HEK293 (cell line): Measurements from ENCODE around the gene GRIN2A.

Source experiments
- CTCF ChIA-PET: fragments of 350-600 bp; formaldehyde crosslinking; extraction: SDS; loops from one replicate; lab custom pipeline; 2021; ENCODE audit warnings: antibody characterized with exemption; lab: Yijun Ruan, JAX
- POLR2A ChIA-PET: fragments of 300-600 bp; formaldehyde crosslinking; extraction: SDS; loops from one replicate; lab custom pipeline; 2020; ENCODE audit warnings: antibody characterized with exemption, inconsistent platforms; lab: Yijun Ruan, JAX
- H3K27ac ChIP-seq: fragments of 200-500 bp; sonication (Bioruptor generic); 2 replicates; pipeline ENCODE4 v1.5.1; 2014; ENCODE audit warnings: low read depth, low read length, control low read depth, inconsistent platforms; ENCODE audit errors: extremely low read depth
- H3K36me3 ChIP-seq, 2 experiments: fragments of 200-500 bp in 1 of 2; sonication (Bioruptor generic) in 1 of 2; 1 replicate in 1 of 2; 2 replicates in 1 of 2; pipeline ENCODE4 v1.5.1; 2014 to 2017; ENCODE audit warnings: inconsistent platforms in 2 of 2, low read length in 2 of 2; ENCODE audit not compliant: control insufficient read depth in 2 of 2, insufficient read depth in 1 of 2
- H3K4me1 ChIP-seq: fragments of 200-500 bp; sonication (Bioruptor generic); 2 replicates; pipeline ENCODE4 v1.5.1; 2014; ENCODE audit warnings: mild to moderate bottlenecking, low read length, inconsistent platforms; ENCODE audit not compliant: control insufficient read depth, insufficient read depth
- H3K4me3 ChIP-seq: 2 replicates; pipeline ENCODE4 v1.5.1; 2011; ENCODE audit warnings: low read depth, mild to moderate bottlenecking, control low read depth, low read length, moderate library complexity
- H3K9me3 ChIP-seq: fragments of 200-500 bp; sonication (Bioruptor generic); 2 replicates; pipeline ENCODE4 v1.5.1; 2014; ENCODE audit warnings: low read depth, low read length, inconsistent platforms; ENCODE audit not compliant: control insufficient read depth, insufficient read depth
- KLF7 ChIP-seq: fragments of 450-650 bp; formaldehyde crosslinking; IDR thresholded peaks from 2 replicates; pipeline ENCODE4 v1.5.1; 2016; ENCODE audit warnings: missing biosample characterization, missing genetic modification characterization, borderline replicate concordance
- KLF8 ChIP-seq: fragments of 450-650 bp; formaldehyde crosslinking; IDR thresholded peaks from 2 replicates; pipeline ENCODE4 v1.5.1; 2016; ENCODE audit warnings: missing biosample characterization, missing genetic modification characterization
- MYNN ChIP-seq: fragments of 450-650 bp; formaldehyde crosslinking; IDR thresholded peaks from 2 replicates; pipeline ENCODE4 v1.5.1; 2016; ENCODE audit warnings: missing biosample characterization, missing genetic modification characterization, borderline replicate concordance
- OSR2 ChIP-seq: fragments of 450-650 bp; formaldehyde crosslinking; IDR thresholded peaks from 2 replicates; pipeline ENCODE4 v1.5.1; 2016; ENCODE audit warnings: missing biosample characterization, missing genetic modification characterization
- REPIN1 ChIP-seq: fragments of 450-650 bp; formaldehyde crosslinking; IDR thresholded peaks from 2 replicates; pipeline ENCODE4 v1.5.1; 2017; ENCODE audit warnings: missing biosample characterization, missing genetic modification characterization, low read depth
- SALL2 ChIP-seq: fragments of 450-650 bp; formaldehyde crosslinking; IDR thresholded peaks from 2 replicates; pipeline ENCODE4 v1.5.0; 2017; ENCODE audit warnings: missing biosample characterization, mild to moderate bottlenecking, missing genetic modification characterization, borderline replicate concordance
- SETDB1 ChIP-seq: IDR thresholded peaks from one replicate; pipeline ENCODE4 v1.6.1; 2017; ENCODE audit warnings: mild to moderate bottlenecking, low read length, moderate library complexity, mixed read lengths; ENCODE audit not compliant: insufficient read length
- TCF7L2 ChIP-seq: IDR thresholded peaks from 2 replicates; pipeline ENCODE4 v1.6.1; 2011; ENCODE audit warnings: low read depth, mild to moderate bottlenecking, inconsistent platforms, low read length, moderate library complexity, borderline replicate concordance
- ZFHX2 ChIP-seq: fragments of 450-650 bp; formaldehyde crosslinking; conservative IDR thresholded peaks from 2 replicates; pipeline ENCODE4 v1.5.1; 2016; ENCODE audit warnings: missing biosample characterization, missing genetic modification characterization
- ZNF112 ChIP-seq: fragments of 450-650 bp; formaldehyde crosslinking; IDR thresholded peaks from 2 replicates; pipeline ENCODE4 v1.5.0; 2017; ENCODE audit warnings: missing biosample characterization, missing genetic modification characterization
- ZNF114 ChIP-seq: fragments of 450-650 bp; formaldehyde crosslinking; IDR thresholded peaks from 2 replicates; pipeline ENCODE4 v1.5.0; 2017; ENCODE audit warnings: missing biosample characterization, missing genetic modification characterization
- ZNF157 ChIP-seq: fragments of 450-650 bp; formaldehyde crosslinking; IDR thresholded peaks from 2 replicates; pipeline ENCODE4 v1.5.1; 2016; ENCODE audit warnings: missing biosample characterization, missing genetic modification characterization
- ZNF184 ChIP-seq: fragments of 450-650 bp; IDR thresholded peaks from 2 replicates; pipeline ENCODE4 v1.5.1; 2018; ENCODE audit warnings: missing biosample characterization, mild to moderate bottlenecking, missing genetic modification characterization
- ZNF202 ChIP-seq: fragments of 450-650 bp; formaldehyde crosslinking; IDR thresholded peaks from 2 replicates; pipeline ENCODE4 v1.5.1; 2016; ENCODE audit warnings: missing biosample characterization, missing genetic modification characterization, borderline replicate concordance
- ZNF23 ChIP-seq: fragments of 450-650 bp; formaldehyde crosslinking; IDR thresholded peaks from 2 replicates; pipeline ENCODE4 v1.5.1; 2016; ENCODE audit warnings: missing biosample characterization, missing genetic modification characterization, borderline replicate concordance
- ZNF426 ChIP-seq: fragments of 450-650 bp; formaldehyde crosslinking; IDR thresholded peaks from 2 replicates; pipeline ENCODE4 v1.5.1; 2017; ENCODE audit warnings: missing biosample characterization, missing genetic modification characterization, mild to moderate bottlenecking, inconsistent platforms, moderate library complexity
- ZNF514 ChIP-seq: fragments of 450-650 bp; formaldehyde crosslinking; IDR thresholded peaks from 2 replicates; pipeline ENCODE4 v1.5.1; 2016; ENCODE audit warnings: missing biosample characterization, missing genetic modification characterization
- ZNF654 ChIP-seq: fragments of 450-650 bp; formaldehyde crosslinking; IDR thresholded peaks from 2 replicates; pipeline ENCODE4 v1.5.1; 2016; ENCODE audit warnings: low read depth, missing biosample characterization, missing genetic modification characterization
- TF ChIP-seq, protein P1 (sequence below): fragments of 450-650 bp; formaldehyde crosslinking; IDR thresholded peaks from 2 replicates; pipeline ENCODE4 v1.5.1; 2017; ENCODE audit warnings: missing biosample characterization, mild to moderate bottlenecking, missing genetic modification characterization, moderate library complexity
- TF ChIP-seq, protein P2 (sequence below): fragments of 450-650 bp; formaldehyde crosslinking; IDR thresholded peaks from 2 replicates; pipeline ENCODE4 v1.5.1; 2016; ENCODE audit warnings: missing biosample characterization, missing genetic modification characterization, borderline replicate concordance
- TF ChIP-seq, protein P3 (sequence below): fragments of 450-650 bp; formaldehyde crosslinking; IDR thresholded peaks from 2 replicates; pipeline ENCODE4 v1.5.1; 2016; ENCODE audit warnings: missing biosample characterization, missing genetic modification characterization, low read depth
- TF ChIP-seq, protein P4 (sequence below): fragments of 450-650 bp; formaldehyde crosslinking; IDR thresholded peaks from 2 replicates; pipeline ENCODE4; 2016; ENCODE audit warnings: missing biosample characterization, missing genetic modification characterization

GRIN2A gene

DNA sequence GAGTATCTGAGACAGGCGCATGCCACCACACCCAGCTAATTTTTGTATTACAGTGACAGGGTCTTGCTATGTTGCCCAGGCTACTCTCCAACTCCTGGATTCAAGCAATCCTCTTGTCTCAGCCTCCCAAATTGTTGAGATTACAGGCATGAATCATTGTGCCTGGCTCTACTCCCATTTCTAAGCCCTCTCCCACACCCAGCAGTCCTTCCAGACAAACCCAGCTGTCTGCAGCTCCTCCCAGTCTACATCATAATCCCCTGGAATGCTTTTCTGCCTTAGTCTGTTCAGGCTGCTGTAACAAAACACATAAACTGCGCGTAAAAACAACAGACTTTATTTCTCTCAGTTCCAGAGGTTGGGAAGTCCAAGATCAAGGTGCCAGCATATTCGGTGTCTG, 144.5 kb downstream of the GRIN2A start:
- Histone ChIP-seq H3K27ac (no peak overlapping the region), H3K4me3 (no peak overlapping the region), H3K36me3 (no peaks in the 10 kb centered on the region), H3K4me1 (no peaks in the 10 kb centered on the region), H3K9me3 (no peaks in the 10 kb centered on the region)
- POLR2A ChIA-PET, result no interaction called here
- TF ChIP-seq, protein P1, sequence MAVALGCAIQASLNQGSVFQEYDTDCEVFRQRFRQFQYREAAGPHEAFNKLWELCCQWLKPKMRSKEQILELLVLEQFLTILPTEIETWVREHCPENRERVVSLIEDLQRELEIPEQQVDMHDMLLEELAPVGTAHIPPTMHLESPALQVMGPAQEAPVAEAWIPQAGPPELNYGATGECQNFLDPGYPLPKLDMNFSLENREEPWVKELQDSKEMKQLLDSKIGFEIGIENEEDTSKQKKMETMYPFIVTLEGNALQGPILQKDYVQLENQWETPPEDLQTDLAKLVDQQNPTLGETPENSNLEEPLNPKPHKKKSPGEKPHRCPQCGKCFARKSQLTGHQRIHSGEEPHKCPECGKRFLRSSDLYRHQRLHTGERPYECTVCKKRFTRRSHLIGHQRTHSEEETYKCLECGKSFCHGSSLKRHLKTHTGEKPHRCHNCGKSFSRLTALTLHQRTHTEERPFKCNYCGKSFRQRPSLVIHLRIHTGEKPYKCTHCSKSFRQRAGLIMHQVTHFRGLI (tag by site-specific recombination), result no peak
- TF ChIP-seq, protein P2, sequence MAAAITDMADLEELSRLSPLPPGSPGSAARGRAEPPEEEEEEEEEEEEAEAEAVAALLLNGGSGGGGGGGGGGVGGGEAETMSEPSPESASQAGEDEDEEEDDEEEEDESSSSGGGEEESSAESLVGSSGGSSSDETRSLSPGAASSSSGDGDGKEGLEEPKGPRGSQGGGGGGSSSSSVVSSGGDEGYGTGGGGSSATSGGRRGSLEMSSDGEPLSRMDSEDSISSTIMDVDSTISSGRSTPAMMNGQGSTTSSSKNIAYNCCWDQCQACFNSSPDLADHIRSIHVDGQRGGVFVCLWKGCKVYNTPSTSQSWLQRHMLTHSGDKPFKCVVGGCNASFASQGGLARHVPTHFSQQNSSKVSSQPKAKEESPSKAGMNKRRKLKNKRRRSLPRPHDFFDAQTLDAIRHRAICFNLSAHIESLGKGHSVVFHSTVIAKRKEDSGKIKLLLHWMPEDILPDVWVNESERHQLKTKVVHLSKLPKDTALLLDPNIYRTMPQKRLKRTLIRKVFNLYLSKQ (tag by site-specific recombination), result no peak
- no peak for TF ChIP-seq MYNN
- no peak for TF ChIP-seq ZNF654 (tag by site-specific recombination)
- TF ChIP-seq ZNF184 (tag by site-specific recombination), result no peak
- peak; percentile 25 for TF ChIP-seq SETDB1
- TF ChIP-seq, all 188 proteins: peak for 1
- CTCF ChIA-PET, result no interaction called here

DNA sequence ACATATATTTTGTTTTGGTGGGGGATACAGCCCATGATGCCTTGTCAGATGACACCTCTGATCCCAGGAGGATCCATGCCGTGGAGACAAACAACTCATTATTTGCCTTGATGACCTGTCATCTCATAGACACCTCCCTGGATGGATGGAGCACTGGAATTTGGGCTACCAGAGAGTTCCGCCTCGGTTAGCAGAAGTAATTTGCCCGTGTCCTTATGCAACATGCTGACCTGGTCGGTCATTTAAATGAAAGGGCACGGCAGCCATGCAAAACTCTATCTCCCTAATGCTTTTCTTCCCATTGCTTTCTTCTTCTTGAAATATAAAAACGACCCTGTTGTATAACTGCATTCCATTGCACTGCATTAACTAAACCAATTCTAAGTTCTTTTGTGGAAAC, 145.3 kb downstream of the GRIN2A start:
- H3K36me3 ChIP-seq, result no peaks in the 10 kb centered on the region
- ChIA-PET POLR2A (no interaction called here), CTCF (no interaction called here)

DNA sequence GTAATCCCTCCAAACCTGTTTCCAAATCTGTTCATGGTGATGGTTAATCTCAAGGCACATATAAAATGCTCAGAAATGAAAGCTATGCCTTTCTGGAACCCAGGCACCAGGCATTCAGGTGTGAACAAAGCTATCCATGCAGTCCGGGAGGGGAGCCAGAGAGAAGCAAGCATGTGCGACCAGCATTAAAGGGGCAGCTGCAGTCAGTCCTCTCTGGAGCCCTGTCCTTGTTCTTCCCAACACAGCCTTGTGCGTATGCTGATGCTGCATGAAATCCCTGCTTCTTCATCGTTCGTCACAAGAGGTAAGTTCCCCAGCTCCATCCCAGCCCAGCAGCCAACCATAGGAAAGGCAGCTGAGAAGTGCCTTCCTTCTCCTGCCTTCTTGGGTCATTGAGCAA, 148.7 kb downstream of the GRIN2A start:
- TF ChIP-seq ZNF114 (tag by site-specific recombination) (no peak), OSR2 (tag by site-specific recombination) (no peak), ZFHX2 (tag by site-specific recombination) (no peak), ZNF23 (tag by site-specific recombination) (no peak), KLF8 (tag by site-specific recombination) (no peak), ZNF157 (tag by site-specific recombination) (no peak), TCF7L2 (no peak), ZNF112 (tag by site-specific recombination) (no peak), KLF7 (tag by site-specific recombination) (no peak), SALL2 (tag by site-specific recombination) (no peak), ZNF426 (no peak), ZNF202 (tag by site-specific recombination) (no peak), ZNF514 (tag by site-specific recombination) (no peak)
- TF ChIP-seq, protein P3, sequence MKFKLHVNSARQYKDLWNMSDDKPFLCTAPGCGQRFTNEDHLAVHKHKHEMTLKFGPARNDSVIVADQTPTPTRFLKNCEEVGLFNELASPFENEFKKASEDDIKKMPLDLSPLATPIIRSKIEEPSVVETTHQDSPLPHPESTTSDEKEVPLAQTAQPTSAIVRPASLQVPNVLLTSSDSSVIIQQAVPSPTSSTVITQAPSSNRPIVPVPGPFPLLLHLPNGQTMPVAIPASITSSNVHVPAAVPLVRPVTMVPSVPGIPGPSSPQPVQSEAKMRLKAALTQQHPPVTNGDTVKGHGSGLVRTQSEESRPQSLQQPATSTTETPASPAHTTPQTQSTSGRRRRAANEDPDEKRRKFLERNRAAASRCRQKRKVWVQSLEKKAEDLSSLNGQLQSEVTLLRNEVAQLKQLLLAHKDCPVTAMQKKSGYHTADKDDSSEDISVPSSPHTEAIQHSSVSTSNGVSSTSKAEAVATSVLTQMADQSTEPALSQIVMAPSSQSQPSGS (tag by site-specific recombination), result no peak
- TF ChIP-seq, protein P4, sequence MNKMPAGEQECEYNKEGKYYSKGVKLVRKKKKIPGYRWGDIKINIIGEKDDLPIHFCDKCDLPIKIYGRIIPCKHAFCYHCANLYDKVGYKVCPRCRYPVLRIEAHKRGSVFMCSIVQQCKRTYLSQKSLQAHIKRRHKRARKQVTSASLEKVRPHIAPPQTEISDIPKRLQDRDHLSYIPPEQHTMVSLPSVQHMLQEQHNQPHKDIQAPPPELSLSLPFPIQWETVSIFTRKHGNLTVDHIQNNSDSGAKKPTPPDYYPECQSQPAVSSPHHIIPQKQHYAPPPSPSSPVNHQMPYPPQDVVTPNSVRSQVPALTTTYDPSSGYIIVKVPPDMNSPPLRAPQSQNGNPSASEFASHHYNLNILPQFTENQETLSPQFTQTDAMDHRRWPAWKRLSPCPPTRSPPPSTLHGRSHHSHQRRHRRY (tag by site-specific recombination), result no peak
- POLR2A ChIA-PET, result interaction anchor here (0.6 kb wide), 1 partner anchor 624 kb away, joined by 4 read pairs; no protein-coding TSS in a partner anchor
- CTCF ChIA-PET, result interaction anchor here (0.6 kb wide), 1 partner anchor 748 kb away, joined by 4 read pairs; no protein-coding TSS in a partner anchor

More for the DNA sequence above, 145.3 kb downstream of the GRIN2A start:
- no peak overlapping the region for H3K27ac ChIP-seq
- H3K9me3 ChIP-seq, result no peaks in the 10 kb centered on the region
- no peak for TF ChIP-seq REPIN1
- TF ChIP-seq, all 188 proteins: peak for 0
- H3K4me3 ChIP-seq, result no peak overlapping the region
- no peaks in the 10 kb centered on the region for H3K4me1 ChIP-seq

More for the DNA sequence above, 148.7 kb downstream of the GRIN2A start:
- H3K4me1 ChIP-seq, result no peaks in the 10 kb centered on the region
- H3K27ac ChIP-seq, result no peak overlapping the region
- no peak overlapping the region for H3K4me3 ChIP-seq
- no peaks in the 10 kb centered on the region for H3K9me3 ChIP-seq
- no peaks in the 10 kb centered on the region for H3K36me3 ChIP-seq
